B cell (primary cell): ENCODE results near the gene OR56A3.

Experiments used
- EZH2 ChIP-seq: IDR thresholded peaks from 2 replicates; pipeline ENCODE4 v1.6.1; 2012; ENCODE audit warnings: borderline replicate concordance, low read depth, mild to moderate bottlenecking, moderate library complexity, low read length; ENCODE audit not compliant: insufficient read depth, poor library complexity, severe bottlenecking
- TF ChIP-seq, protein P1 (sequence below): fragments of 200-600 bp; IDR thresholded peaks from one replicate; pipeline ENCODE4 v1.8.0; 2022; ENCODE audit warnings: antibody characterized with exemption, mild to moderate bottlenecking

DNA sequence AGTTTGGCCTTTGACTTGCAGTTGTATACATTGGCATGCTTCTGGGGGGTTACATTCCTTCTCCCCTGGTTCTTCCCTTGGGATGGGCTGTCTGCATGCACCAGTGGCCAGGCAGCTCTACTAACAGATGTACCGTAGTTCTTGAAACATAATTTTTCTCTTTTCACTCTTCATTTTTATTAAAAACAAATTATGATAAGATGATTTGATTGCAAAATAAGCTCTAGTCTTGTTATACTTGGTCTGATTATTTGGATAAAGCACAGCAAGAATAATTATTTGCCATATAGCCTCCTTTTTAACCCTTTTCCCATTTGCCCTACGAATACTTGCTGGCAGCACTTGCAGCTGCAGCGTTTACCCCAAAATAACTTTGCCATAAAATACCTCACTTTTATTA, 13.5 kb downstream of the OR56A3 start:
- TF ChIP-seq, protein P1, sequence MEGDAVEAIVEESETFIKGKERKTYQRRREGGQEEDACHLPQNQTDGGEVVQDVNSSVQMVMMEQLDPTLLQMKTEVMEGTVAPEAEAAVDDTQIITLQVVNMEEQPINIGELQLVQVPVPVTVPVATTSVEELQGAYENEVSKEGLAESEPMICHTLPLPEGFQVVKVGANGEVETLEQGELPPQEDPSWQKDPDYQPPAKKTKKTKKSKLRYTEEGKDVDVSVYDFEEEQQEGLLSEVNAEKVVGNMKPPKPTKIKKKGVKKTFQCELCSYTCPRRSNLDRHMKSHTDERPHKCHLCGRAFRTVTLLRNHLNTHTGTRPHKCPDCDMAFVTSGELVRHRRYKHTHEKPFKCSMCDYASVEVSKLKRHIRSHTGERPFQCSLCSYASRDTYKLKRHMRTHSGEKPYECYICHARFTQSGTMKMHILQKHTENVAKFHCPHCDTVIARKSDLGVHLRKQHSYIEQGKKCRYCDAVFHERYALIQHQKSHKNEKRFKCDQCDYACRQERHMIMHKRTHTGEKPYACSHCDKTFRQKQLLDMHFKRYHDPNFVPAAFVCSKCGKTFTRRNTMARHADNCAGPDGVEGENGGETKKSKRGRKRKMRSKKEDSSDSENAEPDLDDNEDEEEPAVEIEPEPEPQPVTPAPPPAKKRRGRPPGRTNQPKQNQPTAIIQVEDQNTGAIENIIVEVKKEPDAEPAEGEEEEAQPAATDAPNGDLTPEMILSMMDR = no peak
- TF ChIP-seq EZH2 = no peak
